ENCODE measurements around the gene EGFR.

DNA sequence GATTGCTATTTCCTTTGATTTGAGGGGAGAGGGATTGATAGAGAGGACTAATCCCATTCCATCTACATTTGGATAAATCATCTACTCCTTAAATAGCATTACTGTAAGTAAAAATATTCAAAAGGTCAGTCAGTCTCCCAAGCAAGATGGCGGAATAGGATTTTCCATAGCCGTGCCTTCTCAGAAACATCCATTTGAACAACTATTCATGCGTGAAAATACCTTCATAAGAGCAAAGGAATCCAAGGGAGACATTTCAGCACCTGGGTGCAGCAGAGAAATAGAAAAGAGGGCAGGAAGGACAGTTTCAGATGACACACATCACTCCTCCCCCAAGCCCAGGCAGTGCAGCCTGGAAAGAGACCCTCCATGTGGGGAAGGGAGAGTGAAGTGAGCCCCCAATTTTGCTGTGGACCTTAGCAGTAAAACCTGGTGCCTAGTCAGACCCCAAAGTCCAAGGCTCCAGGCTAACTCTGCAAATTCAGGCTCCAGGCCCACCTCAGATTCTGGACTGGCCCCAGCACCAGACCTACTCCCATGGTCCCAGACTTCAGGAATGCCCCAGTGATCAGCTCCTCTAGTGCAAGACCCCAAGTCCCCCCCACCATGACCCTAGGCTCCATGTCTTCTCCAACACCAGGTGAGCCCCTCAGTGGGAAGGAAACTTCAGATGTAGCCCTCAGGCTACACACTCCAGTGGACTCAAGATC is 242.0 kb downstream of the EGFR start:
- TF ChIP-seq, protein P1, sequence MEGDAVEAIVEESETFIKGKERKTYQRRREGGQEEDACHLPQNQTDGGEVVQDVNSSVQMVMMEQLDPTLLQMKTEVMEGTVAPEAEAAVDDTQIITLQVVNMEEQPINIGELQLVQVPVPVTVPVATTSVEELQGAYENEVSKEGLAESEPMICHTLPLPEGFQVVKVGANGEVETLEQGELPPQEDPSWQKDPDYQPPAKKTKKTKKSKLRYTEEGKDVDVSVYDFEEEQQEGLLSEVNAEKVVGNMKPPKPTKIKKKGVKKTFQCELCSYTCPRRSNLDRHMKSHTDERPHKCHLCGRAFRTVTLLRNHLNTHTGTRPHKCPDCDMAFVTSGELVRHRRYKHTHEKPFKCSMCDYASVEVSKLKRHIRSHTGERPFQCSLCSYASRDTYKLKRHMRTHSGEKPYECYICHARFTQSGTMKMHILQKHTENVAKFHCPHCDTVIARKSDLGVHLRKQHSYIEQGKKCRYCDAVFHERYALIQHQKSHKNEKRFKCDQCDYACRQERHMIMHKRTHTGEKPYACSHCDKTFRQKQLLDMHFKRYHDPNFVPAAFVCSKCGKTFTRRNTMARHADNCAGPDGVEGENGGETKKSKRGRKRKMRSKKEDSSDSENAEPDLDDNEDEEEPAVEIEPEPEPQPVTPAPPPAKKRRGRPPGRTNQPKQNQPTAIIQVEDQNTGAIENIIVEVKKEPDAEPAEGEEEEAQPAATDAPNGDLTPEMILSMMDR (IDR thresholded peaks at IDR 0.05), result no peak
- TF ChIP-seq POLR2AphosphoS5 (IDR thresholded peaks at IDR 0.05), result no peak
- TF ChIP-seq POLR2A (IDR thresholded peaks at IDR 0.05), result no peak

Data from prostate gland (tissue), 2 donors.